Stomach (tissue), 4 donors: ENCODE results near the gene EML5.

Experiments used
- POLR2A ChIP-seq, 4 donors: fragments of 450-650 bp; IDR thresholded peaks; one replicate each; pipeline ENCODE4 v1.6.1; 2016; ENCODE audit warnings: antibody characterized with exemption in 4 of 4, control low read depth in 2 of 4, mild to moderate bottlenecking in 1 of 4, moderate library complexity in 1 of 4
- POLR2AphosphoS5 ChIP-seq, 3 donors: sonication (generic); formaldehyde crosslinking; IDR thresholded peaks; one replicate each; pipeline ENCODE4 v1.6.1; 2016; ENCODE audit warnings: antibody characterized with exemption in 3 of 3
- TF ChIP-seq, protein P1 (sequence below), 7 experiments: fragments of 450-650 bp in 4 of 7; fragments of 200-600 bp in 3 of 7; sonication (generic) in 3 of 7; IDR thresholded peaks; one replicate each; pipeline ENCODE4 v1.5.1; 2016 to 2019; ENCODE audit warnings: antibody characterized with exemption in 7 of 7, control low read depth in 2 of 7, mild to moderate bottlenecking in 1 of 7

DNA sequence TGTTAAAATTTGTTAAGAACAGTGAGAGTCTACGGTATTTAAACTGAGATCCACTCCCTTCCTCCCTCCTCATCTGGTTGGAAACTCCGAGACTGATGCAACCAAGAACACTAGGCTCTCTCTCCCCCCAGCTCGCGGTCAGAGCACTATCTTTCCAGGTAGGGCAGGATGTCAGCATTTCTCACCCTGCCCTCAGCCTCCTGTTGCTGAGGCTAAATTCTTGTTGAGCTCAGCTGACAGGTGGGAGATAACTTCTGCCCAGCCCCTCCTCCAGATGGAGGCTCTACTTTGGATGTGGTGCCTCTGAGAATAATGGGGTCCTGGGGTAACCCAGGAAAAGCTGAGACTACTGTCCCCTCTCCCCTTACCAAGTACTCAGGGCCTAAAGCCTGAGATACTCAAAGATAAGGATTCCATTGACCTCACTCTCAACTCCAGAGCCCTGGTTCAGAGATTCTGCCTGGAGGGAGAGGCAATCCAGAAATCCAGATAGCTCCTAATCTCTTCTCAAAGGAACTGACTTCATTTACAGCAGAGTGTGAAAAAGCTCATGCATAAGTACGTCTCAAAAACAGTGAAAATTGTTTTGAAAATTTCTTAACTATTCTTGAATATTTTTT, 110.1 kb downstream of the EML5 start:
- TF ChIP-seq, protein P1, sequence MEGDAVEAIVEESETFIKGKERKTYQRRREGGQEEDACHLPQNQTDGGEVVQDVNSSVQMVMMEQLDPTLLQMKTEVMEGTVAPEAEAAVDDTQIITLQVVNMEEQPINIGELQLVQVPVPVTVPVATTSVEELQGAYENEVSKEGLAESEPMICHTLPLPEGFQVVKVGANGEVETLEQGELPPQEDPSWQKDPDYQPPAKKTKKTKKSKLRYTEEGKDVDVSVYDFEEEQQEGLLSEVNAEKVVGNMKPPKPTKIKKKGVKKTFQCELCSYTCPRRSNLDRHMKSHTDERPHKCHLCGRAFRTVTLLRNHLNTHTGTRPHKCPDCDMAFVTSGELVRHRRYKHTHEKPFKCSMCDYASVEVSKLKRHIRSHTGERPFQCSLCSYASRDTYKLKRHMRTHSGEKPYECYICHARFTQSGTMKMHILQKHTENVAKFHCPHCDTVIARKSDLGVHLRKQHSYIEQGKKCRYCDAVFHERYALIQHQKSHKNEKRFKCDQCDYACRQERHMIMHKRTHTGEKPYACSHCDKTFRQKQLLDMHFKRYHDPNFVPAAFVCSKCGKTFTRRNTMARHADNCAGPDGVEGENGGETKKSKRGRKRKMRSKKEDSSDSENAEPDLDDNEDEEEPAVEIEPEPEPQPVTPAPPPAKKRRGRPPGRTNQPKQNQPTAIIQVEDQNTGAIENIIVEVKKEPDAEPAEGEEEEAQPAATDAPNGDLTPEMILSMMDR (IDR thresholded peaks at IDR 0.05), result no peak
- TF ChIP-seq POLR2AphosphoS5 (IDR thresholded peaks at IDR 0.05) (no peak), POLR2A (IDR thresholded peaks at IDR 0.05) (no peak)
